BLaER1 (cell line): ENCODE results near the gene EPOP.
A peak's percentile ranks its signal among the peaks of the same experiment; 100 is the strongest.

Experiments used
- H3K27ac ChIP-seq: shearing (Covaris generic); formaldehyde crosslinking; 2 replicates; pipeline ENCODE4 v1.8.1; 2022
- H3K27me3 ChIP-seq: shearing (Covaris generic); formaldehyde crosslinking; 2 replicates; pipeline ENCODE4 v1.8.1; 2022
- H3K36me3 ChIP-seq: shearing (Covaris generic); formaldehyde crosslinking; 2 replicates; pipeline ENCODE4 v1.8.1; 2022
- H3K4me1 ChIP-seq: shearing (Covaris generic); formaldehyde crosslinking; 2 replicates; pipeline ENCODE4 v1.8.1; 2022
- H3K4me2 ChIP-seq: shearing (Covaris generic); formaldehyde crosslinking; 2 replicates; pipeline ENCODE4 v1.8.1; 2022
- H3K4me3 ChIP-seq: shearing (Covaris generic); formaldehyde crosslinking; 2 replicates; pipeline ENCODE4 v1.8.1; 2022
- H3K9ac ChIP-seq: shearing (Covaris generic); formaldehyde crosslinking; 2 replicates; pipeline ENCODE4 v1.8.1; 2022
- H3K9me3 ChIP-seq: shearing (Covaris generic); formaldehyde crosslinking; 2 replicates; pipeline ENCODE4 v1.8.1; 2022
- H4K20me1 ChIP-seq: shearing (Covaris generic); formaldehyde crosslinking; 2 replicates; pipeline ENCODE4 v1.8.1; 2022
- Cebpa-rat ChIP-seq: shearing (Covaris generic); IDR thresholded peaks from 2 replicates; pipeline ENCODE4 v1.8.1; 2022

Gene EPOP

DNA sequence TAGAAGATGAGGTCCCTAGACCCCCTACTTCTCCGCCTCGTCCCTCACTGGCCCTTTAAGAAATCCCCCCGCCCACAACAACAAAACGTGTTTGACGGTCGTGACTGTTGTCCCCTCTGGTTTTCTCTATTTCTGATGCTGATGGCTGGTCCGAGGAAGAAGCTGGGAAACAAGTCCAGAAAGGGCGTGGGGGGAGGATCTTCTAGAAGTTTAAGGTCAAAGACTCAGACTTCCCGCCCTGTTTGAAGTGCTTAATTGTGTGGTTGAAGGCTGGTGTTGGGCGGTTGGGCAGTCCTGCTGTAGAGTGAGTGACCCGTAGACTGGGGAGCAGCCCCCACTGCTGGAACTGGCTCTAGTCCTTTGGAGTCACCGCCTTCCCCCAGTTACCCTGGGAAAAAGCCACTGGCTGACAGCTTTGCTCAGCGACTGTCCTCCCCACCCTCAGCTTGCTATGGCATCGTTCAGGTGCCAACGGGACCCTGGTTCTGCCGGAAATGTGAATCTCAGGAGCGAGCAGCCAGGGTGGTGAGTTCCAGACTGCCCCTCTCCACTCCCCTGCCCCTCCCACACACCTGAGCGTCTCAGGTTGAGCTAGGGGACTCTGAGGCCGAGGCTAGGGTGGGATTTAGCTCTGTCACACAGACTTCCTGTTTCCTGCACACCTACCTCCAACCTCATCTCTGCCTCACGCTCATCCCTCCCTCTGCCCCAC is 31.9 kb upstream of the EPOP start:
- H3K27me3 ChIP-seq: no peaks in the 10 kb centered on the region
- peak overlapping the region; percentile 97 for H3K4me3 ChIP-seq
- H3K4me2 ChIP-seq: peak overlapping the region; percentile 93
- H3K27ac ChIP-seq: peak overlapping the region; percentile 99
- peak overlapping the region; percentile 99 for H3K9ac ChIP-seq
- no peak for TF ChIP-seq Cebpa-rat
- H4K20me1 ChIP-seq: peaks cover 56% of the 10 kb centered on the region
- peaks cover 36% of the 10 kb centered on the region for H3K36me3 ChIP-seq
- H3K9me3 ChIP-seq: no peaks in the 10 kb centered on the region
- H3K4me1 ChIP-seq: peaks cover 64% of the 10 kb centered on the region

GRCh38 chr17:38705803-38706504 is 31.2 kb upstream of the EPOP start:
- Histone ChIP-seq H3K9me3 (no peaks in the 10 kb centered on the region), H3K4me2 (peak overlapping the region; percentile 93), H3K4me1 (peaks cover 64% of the 10 kb centered on the region), H3K4me3 (peak overlapping the region; percentile 97), H3K9ac (peak overlapping the region; percentile 99), H3K36me3 (peaks cover 36% of the 10 kb centered on the region), H4K20me1 (peaks cover 50% of the 10 kb centered on the region), H3K27me3 (no peaks in the 10 kb centered on the region), H3K27ac (peak overlapping the region; percentile 99)
- TF ChIP-seq Cebpa-rat: no peak

GRCh38 chr17:38705523-38705802 is 30.7 kb upstream of the EPOP start:
- H3K4me1 ChIP-seq: peaks cover 64% of the 10 kb centered on the region
- H3K4me2 ChIP-seq: peak overlapping the region; percentile 93
- H4K20me1 ChIP-seq: peaks cover 46% of the 10 kb centered on the region
- TF ChIP-seq Cebpa-rat: no peak
- peak overlapping the region; percentile 97 for H3K4me3 ChIP-seq
- no peaks in the 10 kb centered on the region for H3K27me3 ChIP-seq
- peak overlapping the region; percentile 99 for H3K9ac ChIP-seq
- H3K27ac ChIP-seq: peak overlapping the region; percentile 99
- H3K9me3 ChIP-seq: no peaks in the 10 kb centered on the region
- H3K36me3 ChIP-seq: peaks cover 36% of the 10 kb centered on the region

DNA sequence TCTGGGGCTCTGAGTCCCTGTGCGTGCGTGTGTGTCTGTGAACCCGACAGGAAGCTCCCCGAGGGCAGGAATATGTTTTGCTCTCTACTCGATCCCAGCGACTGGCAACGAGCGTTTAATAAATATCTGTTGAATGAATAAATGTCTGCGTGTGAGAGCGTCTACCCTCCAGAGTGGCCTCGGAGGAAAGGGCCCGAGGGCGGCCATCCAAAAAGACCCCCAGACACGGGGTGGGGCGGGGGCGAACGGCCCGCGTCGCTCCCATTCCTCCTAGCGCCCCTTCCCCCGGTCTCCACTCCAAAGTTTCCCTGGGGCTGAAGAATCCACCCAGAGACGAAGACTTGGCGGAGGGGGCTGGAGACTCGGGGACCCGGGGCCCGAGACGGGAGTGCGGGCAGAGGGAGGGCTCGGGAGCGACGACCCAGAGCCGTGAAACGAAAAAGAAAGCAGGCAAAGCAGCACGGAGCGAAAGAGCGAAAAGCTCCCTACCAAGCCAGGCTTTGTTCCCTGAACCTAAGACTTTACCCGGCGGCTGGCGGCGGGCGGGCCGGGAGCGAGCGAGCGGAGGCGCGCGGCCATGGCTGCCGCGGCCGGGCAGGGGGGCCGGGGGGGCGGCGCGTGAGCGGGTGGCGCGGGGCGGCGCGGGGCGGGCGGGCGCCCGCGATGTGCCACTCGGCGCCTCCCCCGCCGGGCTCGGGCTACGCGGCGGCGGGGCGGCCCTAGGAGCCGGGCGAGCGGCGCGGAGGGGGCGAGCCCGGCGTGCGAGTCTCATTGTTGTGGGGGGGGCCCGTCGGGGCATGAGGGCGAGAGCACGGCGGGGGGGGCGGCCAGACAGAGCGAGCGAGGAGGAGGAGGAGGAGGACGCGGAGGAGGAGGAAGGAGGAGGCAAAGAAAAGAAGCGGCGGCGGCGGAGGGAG is 30.1 kb upstream of the EPOP start, which contains the start of gene MLLT6:
TSS of gene MLLT6 (plus strand) at position 668 of the 917 bp plus-strand sequence. CDS start 360 bp downstream, outside the sequence.
- TF ChIP-seq Cebpa-rat: no peak
- no peaks in the 10 kb centered on the region for H3K27me3 ChIP-seq
- peak within 1 kb of the TSS; percentile 97 for H3K4me3 ChIP-seq
- H3K36me3 ChIP-seq: peaks cover 30% of the 10 kb centered on the region
- H3K4me2 ChIP-seq: peak within 1 kb of the TSS; percentile 94
- H4K20me1 ChIP-seq: peaks cover 40% of the 10 kb centered on the region
- H3K4me1 ChIP-seq: peaks cover 60% of the 10 kb centered on the region
- no peaks in the 10 kb centered on the region for H3K9me3 ChIP-seq
- H3K9ac ChIP-seq: peak within 1 kb of the TSS; percentile 99
- H3K27ac ChIP-seq: peak within 1 kb of the TSS; percentile 99

DNA sequence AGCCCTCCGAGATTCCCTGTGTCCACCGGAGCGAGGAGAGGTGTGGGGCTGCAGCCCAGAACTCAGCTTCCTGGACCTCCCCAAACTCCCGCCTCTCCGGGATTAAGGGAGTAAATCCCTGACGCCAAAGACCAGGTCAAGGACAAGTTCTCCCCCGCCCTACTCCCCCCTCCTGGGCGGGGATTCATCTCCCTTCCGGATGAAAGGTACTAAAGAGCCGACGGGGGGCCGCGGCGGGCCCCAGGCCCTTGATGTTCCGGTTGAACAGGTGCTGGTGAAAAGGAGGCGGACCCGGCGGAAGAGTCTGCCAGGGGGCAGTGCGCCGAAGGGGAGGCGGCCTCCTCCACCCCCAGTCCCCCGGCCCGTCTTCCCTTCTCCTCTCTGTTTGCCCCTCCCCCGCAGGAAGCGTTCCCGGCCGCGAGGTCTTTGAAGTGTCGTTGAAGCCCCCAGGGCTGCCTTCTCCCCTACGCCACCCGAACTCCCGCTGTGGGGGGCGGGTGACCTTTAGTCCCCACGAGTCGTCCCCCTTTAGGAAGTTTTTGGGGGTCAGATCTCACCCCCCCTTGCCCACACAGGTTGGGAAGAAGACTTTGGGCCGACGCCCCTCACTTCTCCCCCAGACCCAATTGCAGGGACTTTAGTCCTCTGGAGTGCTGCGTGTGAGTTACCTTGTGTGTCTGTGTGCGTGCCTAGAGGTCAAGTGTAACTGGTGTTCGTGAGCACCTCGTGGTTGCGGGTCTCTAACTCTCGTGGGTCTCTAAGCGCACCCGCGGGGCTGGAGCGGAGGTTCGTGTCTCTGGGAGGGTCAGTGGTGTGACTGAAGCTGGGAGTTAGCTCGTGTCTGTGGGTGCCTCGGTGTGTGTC is 29.2 kb upstream of the EPOP start:
- Histone ChIP-seq H3K9ac (peak overlapping the region; percentile 99), H3K27me3 (no peaks in the 10 kb centered on the region), H3K27ac (peak overlapping the region; percentile 99), H3K9me3 (no peaks in the 10 kb centered on the region), H3K4me1 (peaks cover 51% of the 10 kb centered on the region), H3K4me2 (peak overlapping the region; percentile 94), H3K36me3 (peaks cover 21% of the 10 kb centered on the region), H4K20me1 (peaks cover 31% of the 10 kb centered on the region), H3K4me3 (peak overlapping the region; percentile 97)
- TF ChIP-seq Cebpa-rat: no peak

- H3K27ac ChIP-seq: peak overlapping the region; percentile 99
- peak overlapping the region; percentile 99 for H3K9ac ChIP-seq
Observed at GRCh38 chr17:38702916-38703741, 28.4 kb upstream of the EPOP start.

DNA sequence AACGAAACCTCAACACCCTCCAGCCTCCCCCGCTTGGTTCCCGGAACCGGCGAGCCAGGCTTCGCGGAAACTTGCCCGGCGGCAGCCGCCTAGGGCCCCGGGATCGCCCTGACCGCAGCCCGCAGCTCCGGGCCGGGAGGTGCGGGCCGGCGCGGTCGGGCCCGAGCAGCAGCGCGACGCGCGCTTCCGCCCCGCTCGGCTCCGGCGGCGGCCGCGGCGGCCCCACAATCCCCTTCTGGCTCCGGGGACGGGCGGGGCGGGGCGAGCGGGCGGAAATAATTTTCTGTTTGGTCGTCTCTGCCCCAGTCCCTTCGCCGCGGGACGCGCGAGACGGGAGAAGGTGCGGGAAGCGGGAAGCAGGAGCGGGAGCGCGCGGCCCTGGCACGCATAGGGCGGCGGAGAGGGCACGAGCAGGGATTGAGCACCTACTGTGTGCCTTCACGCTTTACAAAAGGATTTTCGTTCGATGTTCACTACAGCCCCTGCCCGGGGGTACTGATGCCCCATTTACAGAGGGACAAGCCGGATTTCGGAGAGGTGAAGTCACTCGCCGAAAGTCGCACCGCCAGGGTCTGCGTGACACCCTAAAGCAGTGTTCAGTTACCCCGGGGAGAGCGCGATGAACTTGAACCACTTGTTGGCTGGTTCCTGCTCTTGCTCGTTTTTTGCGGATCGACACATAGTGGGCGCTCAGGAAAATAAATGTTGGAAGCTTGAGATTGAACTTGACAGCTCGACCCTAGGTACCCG is 27.6 kb upstream of the EPOP start:
- Histone ChIP-seq H3K27ac (peak overlapping the region; percentile 99), H3K9me3 (no peaks in the 10 kb centered on the region), H3K4me2 (peak overlapping the region; percentile 94), H3K27me3 (no peaks in the 10 kb centered on the region), H4K20me1 (peaks cover 14% of the 10 kb centered on the region), H3K4me1 (peaks cover 38% of the 10 kb centered on the region), H3K4me3 (peak overlapping the region; percentile 97), H3K36me3 (peaks cover 4% of the 10 kb centered on the region), H3K9ac (peak overlapping the region; percentile 99)
- TF ChIP-seq Cebpa-rat: no peak

More at GRCh38 chr17:38702916-38703741, 28.4 kb upstream of the EPOP start:
- Histone ChIP-seq H3K4me3 (peak overlapping the region; percentile 97), H3K36me3 (peaks cover 12% of the 10 kb centered on the region), H3K9me3 (no peaks in the 10 kb centered on the region), H3K4me2 (peak overlapping the region; percentile 94), H3K27me3 (no peaks in the 10 kb centered on the region), H3K4me1 (peaks cover 43% of the 10 kb centered on the region), H4K20me1 (peaks cover 22% of the 10 kb centered on the region)
- TF ChIP-seq Cebpa-rat: no peak
